HS-5 (cell line): Measurements from ENCODE around the gene UVSSA.

Experiments used
- DNase-seq: peaks from one replicate; pipeline ENCODE4 v3.0.0-alpha.2; 2012; ENCODE audit warnings: low read depth

UVSSA gene

GRCh38 chr4:1348746-1349145 lies 1.7 kb downstream of the UVSSA start:
- DNase-seq: no peak

GRCh38 chr4:1349359-1350168 lies 2.6 kb downstream of the UVSSA start:
- DNase-seq: no peak

DNA sequence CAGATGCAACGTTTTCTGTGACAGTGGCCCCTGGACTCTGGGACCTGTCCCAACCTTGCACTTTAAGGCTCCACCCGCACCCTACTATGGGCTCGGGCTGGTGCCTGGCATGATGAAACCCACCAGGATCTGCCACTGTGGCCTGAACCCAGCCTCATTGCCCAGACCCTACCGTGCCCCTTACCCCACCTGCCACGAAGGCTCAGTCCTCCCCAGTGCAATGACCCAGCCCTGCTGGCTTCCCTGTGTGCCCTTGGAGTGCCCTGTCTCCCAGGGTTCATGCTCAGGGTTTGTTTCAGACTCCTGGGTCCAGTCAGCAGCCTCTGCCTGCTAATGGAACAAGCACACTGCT lies 3.1 kb downstream of the UVSSA start:
- no peak for DNase-seq

DNA sequence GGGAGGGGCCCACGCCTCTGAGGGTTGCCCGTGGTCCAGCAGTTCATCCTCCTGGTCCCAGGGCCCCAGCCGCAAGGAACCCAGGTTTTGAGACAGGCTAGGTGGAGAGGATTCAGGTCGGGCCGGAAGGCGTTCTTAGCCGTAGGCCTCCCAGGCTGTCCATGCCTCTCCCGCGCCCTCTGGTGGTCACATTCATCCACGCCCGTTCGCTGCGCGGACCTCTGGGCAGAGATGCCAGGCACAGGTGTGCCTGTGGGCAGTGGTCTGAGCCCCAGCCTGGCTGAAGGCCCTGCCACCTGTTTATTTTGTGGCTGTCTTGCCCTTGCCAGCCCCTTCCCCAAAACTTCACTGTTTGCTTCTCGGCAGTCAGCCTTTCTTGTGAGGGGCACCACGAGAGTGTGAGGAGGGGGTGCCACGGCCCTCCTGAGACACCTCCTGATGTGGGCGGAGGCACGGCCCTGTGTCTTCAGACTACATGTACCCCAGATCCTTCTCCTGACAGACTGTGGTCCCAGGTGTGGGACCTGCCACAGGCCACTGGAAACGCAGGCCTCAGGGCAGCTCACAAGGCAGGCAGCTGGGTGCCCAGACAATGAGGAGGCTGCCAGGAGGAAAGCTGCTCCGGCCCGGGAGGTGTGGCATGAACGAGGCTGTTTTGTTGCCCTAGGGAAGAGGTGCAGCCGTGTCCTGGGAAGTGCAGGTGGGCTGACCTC lies 5.0 kb downstream of the UVSSA start:
- no peak for DNase-seq

- DNase-seq: no peak
Measured at GRCh38 chr4:1352567-1352900, 5.5 kb downstream of the UVSSA start.

DNA sequence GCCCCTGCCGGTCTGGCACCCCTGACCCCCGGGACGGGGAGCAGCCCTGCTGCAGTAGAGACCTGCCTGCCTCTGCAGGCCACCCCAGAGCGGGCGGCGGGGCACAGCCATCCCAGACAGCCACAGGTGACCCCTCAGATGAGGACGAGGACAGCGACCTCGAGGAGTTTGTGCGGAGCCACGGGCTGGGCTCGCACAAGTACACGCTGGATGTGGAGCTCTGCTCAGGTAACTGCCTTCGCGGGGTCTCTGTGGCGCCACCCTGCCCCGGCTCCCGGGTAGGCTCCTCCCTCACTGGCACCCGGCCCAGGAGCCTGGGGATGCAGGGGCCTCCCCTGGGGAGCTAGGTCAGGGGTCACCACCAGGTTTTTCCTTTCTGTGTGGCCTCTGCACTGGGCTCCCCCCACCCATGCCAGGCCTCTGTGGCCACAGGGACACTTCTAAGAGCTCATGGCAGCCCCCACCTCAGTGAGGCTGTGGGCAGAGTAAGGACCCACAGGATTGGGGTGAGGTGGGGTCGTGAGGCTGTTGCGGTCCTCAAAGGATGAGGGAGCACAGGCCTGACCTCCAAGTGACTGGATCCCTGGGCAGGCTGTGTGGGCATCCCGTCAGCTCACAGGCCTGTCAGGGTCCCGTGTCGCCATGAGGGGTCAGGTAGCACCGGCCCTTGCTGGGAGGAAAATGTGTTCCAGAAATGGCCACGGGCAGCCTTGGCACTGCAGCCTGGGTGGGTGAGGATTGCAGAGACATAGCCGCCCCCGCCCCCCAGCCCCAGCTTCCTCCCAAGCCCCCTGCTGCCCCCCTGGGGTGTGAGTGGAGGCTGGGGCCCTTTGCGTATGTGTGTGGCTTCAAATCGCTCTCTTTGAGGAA lies 6.4 kb downstream of the UVSSA start:
- no peak for DNase-seq

DNA sequence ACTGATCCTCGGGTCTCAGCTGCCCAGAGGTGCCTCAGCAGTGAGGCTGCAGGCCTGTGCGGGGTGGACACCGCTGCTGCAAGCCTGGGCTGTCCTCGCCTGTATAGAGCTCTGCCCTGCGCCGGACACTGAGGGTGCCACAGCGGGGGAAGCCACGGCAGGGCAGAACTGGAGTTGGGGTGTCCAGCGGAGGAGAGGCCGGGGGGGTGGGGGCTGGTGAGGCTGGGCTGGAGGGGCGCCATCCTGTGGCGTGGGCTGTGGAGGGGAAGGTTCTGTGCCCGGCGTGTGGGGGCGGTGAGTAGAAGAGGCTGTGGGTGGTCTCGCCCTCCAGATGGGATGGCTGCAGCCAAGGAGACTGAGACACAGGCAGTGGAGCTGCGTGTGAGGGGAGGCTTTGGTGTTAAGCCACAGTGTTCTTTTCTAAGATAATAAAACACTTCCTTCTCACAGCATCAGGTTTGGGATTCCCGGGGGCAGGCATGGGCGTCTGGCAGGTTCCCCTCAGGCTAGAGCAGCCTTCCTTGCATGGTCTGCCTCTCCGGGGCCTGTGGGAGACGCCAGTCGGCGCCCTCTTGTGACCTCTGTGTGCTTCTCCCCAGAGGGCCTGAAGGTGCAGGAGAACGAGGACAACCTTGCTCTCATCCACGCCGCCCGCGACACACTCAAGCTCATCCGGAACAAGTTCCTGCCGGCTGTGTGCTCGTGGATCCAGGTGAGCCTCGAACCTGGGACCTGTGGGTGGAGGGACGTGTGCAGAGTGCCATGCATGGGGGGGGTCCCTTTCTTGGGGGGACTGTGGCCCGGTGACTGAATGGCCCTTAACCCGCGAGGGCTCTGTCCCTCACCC lies 7.4 kb downstream of the UVSSA start:
- DNase-seq: no peak

DNA sequence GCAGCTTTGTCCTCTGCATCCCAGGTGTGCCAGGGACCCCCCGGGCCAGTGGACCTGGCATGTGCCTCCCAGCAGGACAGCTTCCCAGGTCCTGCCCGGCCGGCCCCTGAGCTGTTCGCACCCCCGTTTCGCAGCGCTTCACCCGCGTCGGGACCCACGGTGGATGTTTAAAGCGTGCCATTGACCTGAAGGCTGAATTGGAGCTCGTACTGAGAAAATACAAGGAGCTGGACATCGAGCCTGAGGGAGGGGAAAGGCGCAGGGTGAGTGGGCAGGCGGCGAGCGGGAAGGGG lies 7.9 kb downstream of the UVSSA start:
- no peak for DNase-seq

DNA sequence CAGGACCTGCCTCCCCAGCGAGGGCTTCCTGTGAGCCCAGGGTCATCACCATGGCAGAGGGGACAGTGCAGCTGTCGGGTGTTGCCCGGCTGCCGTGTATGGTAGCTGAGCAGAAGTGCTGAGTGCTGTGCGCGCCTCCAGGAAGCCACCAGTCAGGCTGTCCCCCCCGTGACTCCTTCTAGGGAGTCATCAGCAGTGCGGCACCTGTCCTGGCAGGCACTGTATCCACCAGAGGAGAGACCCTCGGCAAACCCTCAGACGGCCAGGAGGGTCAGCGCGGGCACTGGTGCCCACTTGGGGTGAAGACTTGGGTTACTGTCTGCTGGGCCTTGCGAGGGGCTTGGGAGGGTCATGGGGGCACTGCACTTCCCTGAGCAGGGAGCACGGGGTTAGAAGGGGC lies 8.4 kb downstream of the UVSSA start:
- no peak for DNase-seq

GRCh38 chr4:1356181-1356998 lies 9.4 kb downstream of the UVSSA start:
- DNase-seq: no peak

GRCh38 chr4:1357356-1358248 lies 10.6 kb downstream of the UVSSA start:
- DNase-seq: no peak

GRCh38 chr4:1358421-1359143 lies 11.6 kb downstream of the UVSSA start:
- DNase-seq: no peak

DNA sequence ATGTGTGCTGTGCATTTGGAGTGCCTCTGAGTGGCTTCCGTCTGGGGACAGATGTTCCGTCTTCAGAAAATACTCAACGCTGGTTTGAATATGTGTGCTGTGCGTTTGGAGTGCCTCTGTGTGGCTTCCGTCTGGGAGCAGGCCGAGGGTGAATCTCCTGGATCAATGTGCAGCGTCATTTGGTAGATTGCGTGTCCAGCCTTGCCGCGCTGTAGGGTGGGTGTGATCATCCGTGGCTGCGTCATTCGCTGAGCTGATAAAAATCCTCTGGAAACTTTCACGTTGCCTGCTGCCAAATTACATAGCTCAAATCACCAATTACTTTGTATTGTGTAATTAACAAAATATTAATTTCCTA lies 12.1 kb downstream of the UVSSA start:
- DNase-seq: no peak

DNA sequence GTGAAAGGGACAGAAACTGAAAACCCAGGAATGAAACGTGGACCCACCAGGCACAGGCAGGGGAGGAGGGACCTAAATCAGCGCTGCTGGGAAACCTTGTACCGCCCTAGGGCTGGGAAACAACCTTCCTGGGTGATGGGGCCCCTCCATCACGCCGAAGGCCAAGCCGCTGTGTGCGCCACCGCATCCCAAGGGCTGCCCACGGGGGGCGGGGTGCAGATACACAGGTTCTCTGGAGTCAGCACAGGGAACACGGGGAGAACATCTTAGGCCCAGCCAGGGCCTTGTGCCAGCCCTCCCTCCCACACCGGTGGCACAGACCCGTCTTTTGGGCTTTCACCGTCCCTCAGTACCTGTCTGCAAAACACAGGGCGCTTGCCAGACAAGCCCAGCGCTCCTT lies 13.0 kb downstream of the UVSSA start:
- no peak for DNase-seq

GRCh38 chr4:1360423-1361283 lies 13.6 kb downstream of the UVSSA start:
- DNase-seq: no peak

- DNase-seq: no peak
Measured at GRCh38 chr4:1361431-1361830, 14.4 kb downstream of the UVSSA start.

- no peak for DNase-seq
Measured at GRCh38 chr4:1362046-1362445, 15.0 kb downstream of the UVSSA start.

- DNase-seq: no peak
Measured at GRCh38 chr4:1362521-1362920, 15.5 kb downstream of the UVSSA start.

DNA sequence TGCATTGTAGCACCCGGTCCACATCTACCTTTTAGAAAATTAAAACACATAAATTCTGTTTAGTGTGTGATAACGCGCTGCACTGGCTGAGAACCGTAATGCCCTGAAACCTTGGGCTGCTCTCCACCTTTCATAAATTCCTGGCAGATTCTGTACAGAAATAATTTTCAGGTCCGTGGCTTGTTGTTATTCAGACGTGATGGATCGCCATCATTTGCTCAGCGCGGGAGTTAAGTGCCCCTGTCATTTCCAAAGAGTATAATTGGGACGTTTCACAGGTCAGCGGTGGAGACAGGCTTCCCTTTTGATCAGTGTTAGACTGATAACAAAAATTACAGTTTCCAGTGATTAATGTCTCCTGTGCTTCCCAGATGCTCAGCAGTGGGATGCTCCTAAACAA lies 16.5 kb downstream of the UVSSA start:
- no peak for DNase-seq
